ENCODE measurements around the gene CIRBP.

- TF ChIP-seq CTCF (IDR thresholded peaks at IDR 0.05; ENCODE audit: poor library complexity) (no peak), EZH2 (IDR thresholded peaks at IDR 0.05; ENCODE audit: borderline replicate concordance) (no peak)
Observed at GRCh38 chr19:1234051-1234954, 34.8 kb upstream of the CIRBP start.
